ENCODE data around the gene IL2RA.
"Not testable (repeated sequence)": the region's sequence is repeated elsewhere in the genome, so short reads cannot be mapped to it uniquely, and the experiment has no call there.

The IL2RA gene

GRCh38 chr10:6006991-6007390 lies 55.2 kb downstream of the IL2RA start:
- Histone ChIP-seq H3K4me3 (ENCODE audit: low read depth, low read length) (no peak overlapping the region), H3K9ac (ENCODE audit: low read length) (no peak overlapping the region), H3K4me2 (ENCODE audit: low read length) (no peak overlapping the region), H2BK12ac (ENCODE audit: low read length) (no peak overlapping the region), H3K4me1 (ENCODE audit: control insufficient read depth in 1 of 2, insufficient read depth in 2 of 2, low read length in 2 of 2) (no peaks in the 10 kb centered on the region), H3K23ac (ENCODE audit: low read length) (no peak overlapping the region), H4K91ac (ENCODE audit: low read depth, low read length) (no peak overlapping the region), H3K36me3 (ENCODE audit: control insufficient read depth in 1 of 2, insufficient read depth in 2 of 2, low read length in 2 of 2) (no peaks in the 10 kb centered on the region), H3K27ac (ENCODE audit: low read depth, low read length) (no peak overlapping the region), H4K12ac (ENCODE audit: low read depth, low read length) (no peak overlapping the region), H3K27me3 (ENCODE audit: insufficient read depth, low read length) (no peaks in the 10 kb centered on the region), H3K14ac (ENCODE audit: low read length) (no peak overlapping the region), H3K9me3 (ENCODE audit: insufficient read depth, low read depth, low read length) (peaks cover 3% of the 10 kb centered on the region), H2AK5ac (ENCODE audit: low read length) (no peak overlapping the region), H3K4ac (ENCODE audit: low read depth, low read length) (no peak overlapping the region), H2BK5ac (ENCODE audit: low read depth, low read length, poor library complexity) (no peak overlapping the region), H2AFZ (ENCODE audit: insufficient read depth, low read length, poor library complexity) (no peak overlapping the region), H3K18ac (ENCODE audit: low read length) (no peak overlapping the region), H4K8ac (ENCODE audit: low read depth, low read length) (no peak overlapping the region), H3K79me1 (ENCODE audit: low read length) (no peaks in the 10 kb centered on the region), H3K79me2 (ENCODE audit: control insufficient read depth, insufficient read depth, low read length, poor library complexity) (no peaks in the 10 kb centered on the region), H2BK120ac (ENCODE audit: insufficient read depth, low read length, poor library complexity) (no peak overlapping the region)
- DNase-seq, result no peak
- no CpG with 5 or more reads among the region's 1 CpG for WGBS (ENCODE audit: extremely low coverage, insufficient coverage, insufficient read length)

DNA sequence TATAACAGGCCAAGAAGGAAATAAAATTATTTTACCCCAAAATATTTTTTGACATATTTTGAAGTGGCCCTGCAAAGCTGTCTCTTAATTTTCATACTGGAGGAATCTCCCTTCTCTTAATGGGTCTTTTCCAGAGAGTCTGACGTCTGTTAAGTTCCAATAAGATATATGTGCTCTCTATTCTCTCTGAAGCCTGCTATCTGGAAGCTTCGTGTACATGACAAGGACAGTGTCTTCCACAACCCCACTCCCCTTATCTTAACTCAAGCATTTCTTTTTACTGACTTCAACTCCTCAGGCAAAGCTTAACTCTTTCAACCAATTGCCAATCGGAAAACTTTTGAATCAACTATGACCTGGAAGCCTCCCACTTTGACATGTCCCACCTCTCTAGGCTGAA lies 55.6 kb downstream of the IL2RA start:
- no peak overlapping the region for H3K14ac ChIP-seq (ENCODE audit: low read length)
- no peaks in the 10 kb centered on the region for H3K79me1 ChIP-seq (ENCODE audit: low read length)
- H3K36me3 ChIP-seq (ENCODE audit: control insufficient read depth in 1 of 2, insufficient read depth in 2 of 2, low read length in 2 of 2), result no peaks in the 10 kb centered on the region
- H2BK120ac ChIP-seq (ENCODE audit: insufficient read depth, low read length, poor library complexity), result no peak overlapping the region
- no peak overlapping the region for H3K18ac ChIP-seq (ENCODE audit: low read length)
- H3K9ac ChIP-seq (ENCODE audit: low read length), result no peak overlapping the region
- no peak overlapping the region for H3K4ac ChIP-seq (ENCODE audit: low read depth, low read length)
- no peak overlapping the region for H2AK5ac ChIP-seq (ENCODE audit: low read length)
- no peak overlapping the region for H4K12ac ChIP-seq (ENCODE audit: low read depth, low read length)
- no peak overlapping the region for H4K91ac ChIP-seq (ENCODE audit: low read depth, low read length)
- H3K9me3 ChIP-seq (ENCODE audit: insufficient read depth, low read depth, low read length), result peaks cover 3% of the 10 kb centered on the region
- no CpG with 5 or more reads among the region's 3 CpGs for WGBS (ENCODE audit: extremely low coverage, insufficient coverage, insufficient read length)
- H3K23ac ChIP-seq (ENCODE audit: low read length), result no peak overlapping the region
- H3K4me2 ChIP-seq (ENCODE audit: low read length), result no peak overlapping the region
- no peak overlapping the region for H4K8ac ChIP-seq (ENCODE audit: low read depth, low read length)
- no peak for DNase-seq
- H2BK12ac ChIP-seq (ENCODE audit: low read length), result no peak overlapping the region
- no peaks in the 10 kb centered on the region for H3K4me1 ChIP-seq (ENCODE audit: control insufficient read depth in 1 of 2, insufficient read depth in 2 of 2, low read length in 2 of 2)
- H3K27ac ChIP-seq (ENCODE audit: low read depth, low read length), result no peak overlapping the region
- no peak overlapping the region for H2BK5ac ChIP-seq (ENCODE audit: low read depth, low read length, poor library complexity)
- H3K4me3 ChIP-seq (ENCODE audit: low read depth, low read length), result no peak overlapping the region
- no peaks in the 10 kb centered on the region for H3K27me3 ChIP-seq (ENCODE audit: insufficient read depth, low read length)
- H2AFZ ChIP-seq (ENCODE audit: insufficient read depth, low read length, poor library complexity), result no peak overlapping the region
- no peaks in the 10 kb centered on the region for H3K79me2 ChIP-seq (ENCODE audit: control insufficient read depth, insufficient read depth, low read length, poor library complexity)

- no peak for DNase-seq
- Histone ChIP-seq H2BK12ac (ENCODE audit: low read length) (no peak overlapping the region), H3K27me3 (ENCODE audit: insufficient read depth, low read length) (no peaks in the 10 kb centered on the region), H3K23ac (ENCODE audit: low read length) (no peak overlapping the region), H3K9ac (ENCODE audit: low read length) (no peak overlapping the region), H3K9me3 (ENCODE audit: insufficient read depth, low read depth, low read length) (peaks cover 3% of the 10 kb centered on the region), H4K8ac (ENCODE audit: low read depth, low read length) (no peak overlapping the region), H4K91ac (ENCODE audit: low read depth, low read length) (no peak overlapping the region), H4K12ac (ENCODE audit: low read depth, low read length) (no peak overlapping the region), H2BK120ac (ENCODE audit: insufficient read depth, low read length, poor library complexity) (no peak overlapping the region), H3K36me3 (ENCODE audit: control insufficient read depth in 1 of 2, insufficient read depth in 2 of 2, low read length in 2 of 2) (no peaks in the 10 kb centered on the region), H3K14ac (ENCODE audit: low read length) (no peak overlapping the region), H2AFZ (ENCODE audit: insufficient read depth, low read length, poor library complexity) (no peak overlapping the region), H3K4me2 (ENCODE audit: low read length) (no peak overlapping the region), H3K4ac (ENCODE audit: low read depth, low read length) (no peak overlapping the region), H3K79me1 (ENCODE audit: low read length) (no peaks in the 10 kb centered on the region), H3K4me3 (ENCODE audit: low read depth, low read length) (no peak overlapping the region), H3K4me1 (ENCODE audit: control insufficient read depth in 1 of 2, insufficient read depth in 2 of 2, low read length in 2 of 2) (no peaks in the 10 kb centered on the region), H3K18ac (ENCODE audit: low read length) (no peak overlapping the region), H2BK5ac (ENCODE audit: low read depth, low read length, poor library complexity) (no peak overlapping the region), H3K79me2 (ENCODE audit: control insufficient read depth, insufficient read depth, low read length, poor library complexity) (no peaks in the 10 kb centered on the region), H3K27ac (ENCODE audit: low read depth, low read length) (no peak overlapping the region), H2AK5ac (ENCODE audit: low read length) (no peak overlapping the region)
- WGBS (ENCODE audit: extremely low coverage, insufficient coverage, insufficient read length), result no CpG with 5 or more reads among the region's 8 CpGs
Observed at GRCh38 chr10:6005856-6006395, 56.2 kb downstream of the IL2RA start.

GRCh38 chr10:6005161-6005804 lies 56.9 kb downstream of the IL2RA start:
- not testable (repeated sequence) for H3K9me3 ChIP-seq (ENCODE audit: insufficient read depth, low read depth, low read length); H3K9ac ChIP-seq (ENCODE audit: low read length)

More at GRCh38 chr10:6005161-6005804, 56.9 kb downstream of the IL2RA start:
- H2BK5ac ChIP-seq (ENCODE audit: low read depth, low read length, poor library complexity); H3K27ac ChIP-seq (ENCODE audit: low read depth, low read length); DNase-seq; H3K14ac ChIP-seq (ENCODE audit: low read length); H3K79me1 ChIP-seq (ENCODE audit: low read length); H2AK5ac ChIP-seq (ENCODE audit: low read length); H3K4me2 ChIP-seq (ENCODE audit: low read length); H4K12ac ChIP-seq (ENCODE audit: low read depth, low read length); H3K4me1 ChIP-seq (ENCODE audit: control insufficient read depth in 1 of 2, insufficient read depth in 2 of 2, low read length in 2 of 2); H2BK12ac ChIP-seq (ENCODE audit: low read length); H3K4ac ChIP-seq (ENCODE audit: low read depth, low read length); H3K23ac ChIP-seq (ENCODE audit: low read length); H3K36me3 ChIP-seq (ENCODE audit: control insufficient read depth in 1 of 2, insufficient read depth in 2 of 2, low read length in 2 of 2); H3K79me2 ChIP-seq (ENCODE audit: control insufficient read depth, insufficient read depth, low read length, poor library complexity); H3K4me3 ChIP-seq (ENCODE audit: low read depth, low read length); H3K18ac ChIP-seq (ENCODE audit: low read length); H2BK120ac ChIP-seq (ENCODE audit: insufficient read depth, low read length, poor library complexity); H2AFZ ChIP-seq (ENCODE audit: insufficient read depth, low read length, poor library complexity); H4K91ac ChIP-seq (ENCODE audit: low read depth, low read length); H4K8ac ChIP-seq (ENCODE audit: low read depth, low read length); H3K27me3 ChIP-seq (ENCODE audit: insufficient read depth, low read length): not testable (repeated sequence)
- WGBS (ENCODE audit: extremely low coverage, insufficient coverage, insufficient read length), result no CpG with 5 or more reads among the region's 6 CpGs
